Measurements from ENCODE around the gene CIAPIN1.

GRCh38 chr16:57426356-57426755 lies 20.8 kb downstream of the CIAPIN1 start:
- TF ChIP-seq POLR2A (IDR thresholded peaks at IDR 0.05) (no peak), CTCF (IDR thresholded peaks at IDR 0.05) (no peak)

All from uterus (tissue), 2 donors.